Activated gamma-delta T cell (primary cell): Measurements from ENCODE around the gene CISD1.
"Not testable (repeated sequence)": the region's sequence is repeated elsewhere in the genome, so short reads cannot be mapped to it uniquely, and the experiment has no call there.

Source experiments
- DNase-seq: peaks from one replicate; lab custom pipeline; 2025; lab: John Stamatoyannopoulos, UW
- total RNA-seq, 2 donors: gene quantifications; one replicate each; lab custom pipeline; 2026; lab: John Stamatoyannopoulos, UW

Gene CISD1
- 7.7 to 9.8 reads per million in 2 donors for total RNA-seq

GRCh38 chr10:58268946-58269781 is at the start of gene CISD1:
Gene CISD1, plus strand, starts transcription at chr10:58269162. Its CDS starts 112 bp downstream, at chr10:58269274.
- DNase-seq: peak; percentile 90

- no peak for DNase-seq
Observed at GRCh38 chr10:58219875-58220274, 49.1 kb upstream of the CISD1 start.

GRCh38 chr10:58220769-58221451 is 48.1 kb upstream of the CISD1 start:
- no peak for DNase-seq

- no peak for DNase-seq
Observed at GRCh38 chr10:58225654-58226053, 43.3 kb upstream of the CISD1 start.

- not testable (repeated sequence) for DNase-seq
Observed at GRCh38 chr10:58229856-58230255, 39.1 kb upstream of the CISD1 start.

- DNase-seq: no peak
Observed at GRCh38 chr10:58237014-58237834, 31.7 kb upstream of the CISD1 start.

- DNase-seq: no peak
Observed at GRCh38 chr10:58239561-58240169, 29.3 kb upstream of the CISD1 start.

GRCh38 chr10:58240531-58240930 is 28.4 kb upstream of the CISD1 start:
- no peak for DNase-seq

- DNase-seq: no peak
Observed at GRCh38 chr10:58241346-58241745, 27.6 kb upstream of the CISD1 start.

GRCh38 chr10:58243269-58243668 is 25.7 kb upstream of the CISD1 start:
- DNase-seq: no peak

- not testable (repeated sequence) for DNase-seq
Observed at GRCh38 chr10:58243801-58244200, 25.2 kb upstream of the CISD1 start.

GRCh38 chr10:58244242-58244641 is 24.7 kb upstream of the CISD1 start:
- peak; percentile 9 for DNase-seq

- DNase-seq: not testable (repeated sequence)
Observed at GRCh38 chr10:58244666-58245065, 24.3 kb upstream of the CISD1 start.

- no peak for DNase-seq
Observed at GRCh38 chr10:58253184-58253583, 15.8 kb upstream of the CISD1 start.

- no peak for DNase-seq
Observed at GRCh38 chr10:58254644-58255043, 14.3 kb upstream of the CISD1 start.

- DNase-seq: not testable (repeated sequence)
Observed at GRCh38 chr10:58256013-58256780, 12.8 kb upstream of the CISD1 start.

- DNase-seq: no peak
Observed at GRCh38 chr10:58258977-58259692, 9.8 kb upstream of the CISD1 start.

GRCh38 chr10:58260334-58260733 is 8.6 kb upstream of the CISD1 start:
- DNase-seq: no peak

- no peak for DNase-seq
Observed at GRCh38 chr10:58262766-58263165, 6.2 kb upstream of the CISD1 start.

GRCh38 chr10:58264780-58265179 is 4.2 kb upstream of the CISD1 start:
- no peak for DNase-seq
